ENCODE measurements around the gene FABP3.

DNA sequence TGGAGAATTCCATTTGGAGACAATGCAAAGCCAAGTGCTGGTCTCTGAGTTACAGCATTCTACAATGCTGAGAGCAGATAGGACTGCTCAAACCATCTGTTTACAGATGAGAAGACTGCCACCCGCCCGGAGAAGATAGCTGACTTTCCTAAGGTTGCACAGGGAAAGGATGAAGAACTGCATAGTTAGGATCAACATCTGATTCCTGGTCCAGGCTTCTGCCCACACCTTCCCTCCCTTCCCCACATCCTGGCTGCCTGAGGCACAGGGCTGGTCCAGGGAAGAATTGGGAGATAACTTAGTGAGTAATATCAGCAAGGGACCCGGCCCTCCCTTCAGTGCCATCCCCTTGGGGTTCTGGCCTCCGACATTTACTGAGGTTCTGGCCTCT is 42.1 kb upstream of the FABP3 start:
- no peak for TF ChIP-seq CTCF (IDR thresholded peaks at IDR 0.05; ENCODE audit: low read length)
- TF ChIP-seq EZH2 (IDR thresholded peaks at IDR 0.05; ENCODE audit: borderline replicate concordance, low read length), result no peak
